Ishikawa (cell line): ENCODE measurements around the gene TRAPPC12.

Experiments used
- CREB1 ChIP-seq: IDR thresholded peaks from 2 replicates; pipeline ENCODE4 v1.6.1; 2012; ENCODE audit warnings: low read depth
- EP300 ChIP-seq: IDR thresholded peaks from 2 replicates; pipeline ENCODE4 v1.6.1; 2012; ENCODE audit warnings: borderline replicate concordance
- FOXM1 ChIP-seq: IDR thresholded peaks from 2 replicates; pipeline ENCODE4 v1.6.1; 2012; ENCODE audit warnings: low read depth, borderline replicate concordance
- RAD21 ChIP-seq: IDR thresholded peaks from 2 replicates; pipeline ENCODE4 v1.6.1; 2012; ENCODE audit warnings: low read depth
- TAF1 ChIP-seq: IDR thresholded peaks from 2 replicates; pipeline ENCODE4 v1.6.1; 2012; ENCODE audit warnings: low read depth, mild to moderate bottlenecking
- YY1 ChIP-seq: IDR thresholded peaks from 2 replicates; pipeline ENCODE4 v1.6.1; 2012; ENCODE audit warnings: low read depth
- TF ChIP-seq, protein P1 (sequence below): IDR thresholded peaks from 2 replicates; pipeline ENCODE4 v1.6.1; 2012
- TF ChIP-seq, protein P2 (sequence below): IDR thresholded peaks from 2 replicates; pipeline ENCODE4 v1.6.1; 2012; ENCODE audit warnings: low read depth, mild to moderate bottlenecking

DNA sequence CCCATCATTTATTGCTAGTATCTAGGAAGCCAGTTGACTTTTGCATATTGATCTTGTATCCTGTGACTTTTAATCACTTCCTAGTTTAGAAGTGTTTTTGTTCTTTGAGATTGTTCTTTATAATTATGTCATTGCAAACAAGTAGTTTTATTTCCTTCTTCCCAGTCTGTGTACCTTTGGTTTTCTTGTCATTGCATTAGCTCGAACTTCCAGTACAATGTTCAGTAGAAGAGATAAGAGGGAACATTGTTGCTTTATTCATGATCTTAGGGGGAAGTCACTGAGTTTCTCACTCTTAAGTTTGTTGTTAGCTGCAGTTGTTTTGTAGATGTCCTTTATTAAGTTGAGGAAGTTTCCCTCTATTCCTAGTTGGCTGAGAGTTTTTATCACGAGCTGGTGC, 61.0 kb downstream of the TRAPPC12 start:
- TF ChIP-seq YY1 (no peak), EP300 (no peak), RAD21 (no peak), FOXM1 (no peak), TAF1 (no peak), CREB1 (no peak)
- TF ChIP-seq, protein P1, sequence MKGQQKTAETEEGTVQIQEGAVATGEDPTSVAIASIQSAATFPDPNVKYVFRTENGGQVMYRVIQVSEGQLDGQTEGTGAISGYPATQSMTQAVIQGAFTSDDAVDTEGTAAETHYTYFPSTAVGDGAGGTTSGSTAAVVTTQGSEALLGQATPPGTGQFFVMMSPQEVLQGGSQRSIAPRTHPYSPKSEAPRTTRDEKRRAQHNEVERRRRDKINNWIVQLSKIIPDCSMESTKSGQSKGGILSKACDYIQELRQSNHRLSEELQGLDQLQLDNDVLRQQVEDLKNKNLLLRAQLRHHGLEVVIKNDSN = no peak
- TF ChIP-seq, protein P2, sequence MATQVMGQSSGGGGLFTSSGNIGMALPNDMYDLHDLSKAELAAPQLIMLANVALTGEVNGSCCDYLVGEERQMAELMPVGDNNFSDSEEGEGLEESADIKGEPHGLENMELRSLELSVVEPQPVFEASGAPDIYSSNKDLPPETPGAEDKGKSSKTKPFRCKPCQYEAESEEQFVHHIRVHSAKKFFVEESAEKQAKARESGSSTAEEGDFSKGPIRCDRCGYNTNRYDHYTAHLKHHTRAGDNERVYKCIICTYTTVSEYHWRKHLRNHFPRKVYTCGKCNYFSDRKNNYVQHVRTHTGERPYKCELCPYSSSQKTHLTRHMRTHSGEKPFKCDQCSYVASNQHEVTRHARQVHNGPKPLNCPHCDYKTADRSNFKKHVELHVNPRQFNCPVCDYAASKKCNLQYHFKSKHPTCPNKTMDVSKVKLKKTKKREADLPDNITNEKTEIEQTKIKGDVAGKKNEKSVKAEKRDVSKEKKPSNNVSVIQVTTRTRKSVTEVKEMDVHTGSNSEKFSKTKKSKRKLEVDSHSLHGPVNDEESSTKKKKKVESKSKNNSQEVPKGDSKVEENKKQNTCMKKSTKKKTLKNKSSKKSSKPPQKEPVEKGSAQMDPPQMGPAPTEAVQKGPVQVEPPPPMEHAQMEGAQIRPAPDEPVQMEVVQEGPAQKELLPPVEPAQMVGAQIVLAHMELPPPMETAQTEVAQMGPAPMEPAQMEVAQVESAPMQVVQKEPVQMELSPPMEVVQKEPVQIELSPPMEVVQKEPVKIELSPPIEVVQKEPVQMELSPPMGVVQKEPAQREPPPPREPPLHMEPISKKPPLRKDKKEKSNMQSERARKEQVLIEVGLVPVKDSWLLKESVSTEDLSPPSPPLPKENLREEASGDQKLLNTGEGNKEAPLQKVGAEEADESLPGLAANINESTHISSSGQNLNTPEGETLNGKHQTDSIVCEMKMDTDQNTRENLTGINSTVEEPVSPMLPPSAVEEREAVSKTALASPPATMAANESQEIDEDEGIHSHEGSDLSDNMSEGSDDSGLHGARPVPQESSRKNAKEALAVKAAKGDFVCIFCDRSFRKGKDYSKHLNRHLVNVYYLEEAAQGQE = no peak
